RWPE2 (cell line): ENCODE data around the gene HSPA12A.

Experiments
- ATAC-seq: fragments of 200-7000 bp; cut with Tn5 transposase; 3 replicates; pipeline ENCODE4 v1.9.1; 2021; ENCODE audit warnings: low read depth
- DNase-seq: peaks from one replicate; pipeline ENCODE4 v3.0.0-alpha.2; 2020; ENCODE audit warnings: low spot score
- H3K27ac ChIP-seq: fragments of 450-650 bp; 2 replicates; pipeline ENCODE4 v1.5.1; 2017; ENCODE audit warnings: mild to moderate bottlenecking; ENCODE audit not compliant: poor library complexity, severe bottlenecking
- H3K27me3 ChIP-seq: fragments of 250-450 bp; sonication (Bioruptor Pico); 2 replicates; pipeline ENCODE4 v1.5.1; 2021; ENCODE audit warnings: mild to moderate bottlenecking, moderate library complexity; ENCODE audit not compliant: insufficient read depth, poor library complexity, severe bottlenecking
- H3K36me3 ChIP-seq: fragments of 250-450 bp; sonication (Bioruptor Pico); 2 replicates; pipeline ENCODE4 v1.5.1; 2020; ENCODE audit warnings: low read depth, mild to moderate bottlenecking, moderate library complexity
- H3K4me1 ChIP-seq: fragments of 250-450 bp; sonication (Bioruptor Pico); 2 replicates; pipeline ENCODE4 v1.5.1; 2021; ENCODE audit warnings: mild to moderate bottlenecking, moderate library complexity; ENCODE audit not compliant: insufficient read depth, poor library complexity, severe bottlenecking
- H3K4me3 ChIP-seq: fragments of 250-450 bp; sonication (Bioruptor Pico); 2 replicates; pipeline ENCODE4 v1.5.1; 2021; ENCODE audit warnings: mild to moderate bottlenecking, moderate library complexity; ENCODE audit not compliant: severe bottlenecking
- H3K9me3 ChIP-seq: fragments of 250-450 bp; sonication (Bioruptor Pico); 2 replicates; pipeline ENCODE4 v1.5.1; 2021; ENCODE audit warnings: mild to moderate bottlenecking, moderate library complexity; ENCODE audit not compliant: severe bottlenecking
- CTCF ChIP-seq: fragments of 450-650 bp; IDR thresholded peaks from one replicate; pipeline ENCODE4 v1.5.1; 2017; ENCODE audit warnings: mild to moderate bottlenecking, moderate library complexity; ENCODE audit not compliant: poor library complexity, severe bottlenecking

The HSPA12A gene

DNA sequence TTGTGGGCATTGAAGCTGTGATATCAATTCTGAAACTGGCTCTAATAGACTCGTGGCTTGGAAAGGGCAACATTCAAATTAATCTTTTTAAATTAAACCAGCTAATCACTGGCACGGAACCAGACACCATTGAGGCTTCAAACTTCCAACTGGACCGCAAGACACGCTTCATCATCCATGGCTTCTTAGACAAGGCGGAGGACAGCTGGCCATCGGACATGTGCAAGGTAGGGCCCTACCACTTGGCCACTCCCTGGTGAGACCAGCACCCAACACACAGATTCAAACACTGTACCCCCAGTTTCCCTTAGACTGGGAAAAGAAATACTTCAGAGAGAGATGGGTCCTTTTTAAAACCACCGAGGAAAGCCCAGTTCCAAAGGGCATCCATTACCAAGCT is 116.5 kb downstream of the HSPA12A start:
- no peak overlapping the region for H3K27ac ChIP-seq
- no peak overlapping the region for H3K4me3 ChIP-seq
- ATAC-seq (no peak), DNase-seq (no peak)
- H3K27me3 ChIP-seq = peaks cover 13% of the 10 kb centered on the region
- H3K4me1 ChIP-seq = no peaks in the 10 kb centered on the region
- no peaks in the 10 kb centered on the region for H3K9me3 ChIP-seq
- no peaks in the 10 kb centered on the region for H3K36me3 ChIP-seq
- TF ChIP-seq CTCF = no peak

DNA sequence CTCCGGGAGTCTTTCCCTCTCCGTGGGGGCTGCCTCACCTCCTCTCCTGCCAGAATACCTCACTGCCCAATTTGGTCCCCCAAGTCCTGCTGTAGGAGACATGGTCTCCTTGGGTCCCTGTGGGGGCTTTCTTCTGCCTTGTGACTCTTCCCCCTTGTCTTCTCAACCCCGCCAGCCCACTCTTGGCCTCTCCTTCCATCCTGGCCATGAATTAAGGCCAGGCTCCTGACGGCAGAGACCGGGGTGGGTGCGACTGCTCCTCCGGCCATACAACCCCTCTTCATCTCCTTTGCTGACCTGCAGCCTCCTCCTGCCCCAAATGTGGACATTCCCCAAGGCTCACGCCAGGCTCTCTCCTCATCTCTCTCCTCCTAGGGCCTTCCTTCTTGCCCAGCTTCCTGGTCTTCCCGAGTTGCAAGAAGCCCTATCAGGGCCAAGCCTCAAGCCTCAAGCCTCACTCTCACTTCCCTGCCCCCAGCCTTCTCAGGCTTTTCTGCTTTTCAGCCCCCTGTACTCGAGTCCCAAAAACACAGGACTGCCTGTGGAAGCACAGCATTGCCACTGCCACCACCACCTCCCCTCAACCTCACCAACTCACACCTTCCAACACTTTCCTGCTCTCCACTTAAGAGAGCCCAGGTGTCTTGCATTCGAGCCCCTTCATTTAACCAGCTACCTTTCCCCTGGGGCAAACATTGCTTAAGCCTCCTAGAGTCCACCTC is 120.3 kb downstream of the HSPA12A start:
- no peak for TF ChIP-seq CTCF
- Histone ChIP-seq H3K9me3 (no peaks in the 10 kb centered on the region), H3K4me1 (no peaks in the 10 kb centered on the region), H3K36me3 (no peaks in the 10 kb centered on the region), H3K27me3 (peaks cover 8% of the 10 kb centered on the region), H3K27ac (no peak overlapping the region), H3K4me3 (no peak overlapping the region)
- DNase-seq (no peak), ATAC-seq (no peak)

GRCh38 chr10:116621476-116621875 is 120.9 kb downstream of the HSPA12A start:
- Histone ChIP-seq H3K36me3 (no peaks in the 10 kb centered on the region), H3K9me3 (no peaks in the 10 kb centered on the region), H3K27me3 (peaks cover 1% of the 10 kb centered on the region), H3K4me1 (no peaks in the 10 kb centered on the region), H3K4me3 (no peak overlapping the region), H3K27ac (no peak overlapping the region)
- ATAC-seq = no peak
- no peak for TF ChIP-seq CTCF
- no peak for DNase-seq
